ENCODE data around the gene KRT82. TPM values are rescaled to one million over a fixed set of nuclear protein-coding genes. Genes with fewer than 3 reads are reported as not detected.

KRT82 gene
- total RNA-seq, 1 donor from 2014 or later, result not detected

DNA sequence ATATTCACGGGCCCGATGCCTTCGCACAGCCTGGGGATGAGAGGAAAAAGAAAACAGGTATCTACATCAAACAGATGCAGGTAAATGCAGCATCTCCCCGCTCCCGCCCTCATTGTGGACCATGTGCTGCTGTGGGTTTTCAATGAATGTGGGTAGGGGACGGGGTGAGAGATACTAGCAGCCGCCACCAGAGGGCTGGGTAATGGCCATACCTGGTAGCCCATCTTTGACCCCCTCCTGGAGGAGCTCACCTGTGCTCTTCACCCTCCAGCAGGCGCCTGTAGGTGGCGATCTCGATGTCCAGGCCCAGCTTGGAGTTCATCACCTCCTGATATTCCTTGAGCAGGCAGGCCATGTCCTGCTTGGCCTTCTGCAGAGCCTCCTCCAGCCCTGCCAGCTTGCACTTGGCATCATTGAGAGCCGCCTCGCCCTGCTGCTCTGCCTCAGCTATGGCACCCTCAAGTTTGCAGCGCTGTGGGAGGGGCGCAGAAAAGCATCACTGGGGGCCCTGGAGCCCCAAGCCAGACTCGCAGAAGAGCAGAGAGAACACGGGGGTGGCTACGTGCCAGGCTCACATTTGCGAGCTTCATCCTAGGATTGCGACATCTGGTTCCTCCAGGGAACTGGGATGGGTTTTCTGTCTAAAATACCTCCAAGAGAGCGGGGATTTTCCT lies 10.2 kb downstream of the KRT82 start:
- DNase-seq (ENCODE audit: low read depth, low spot score), result no peak
- no peaks in the 10 kb centered on the region for H3K36me3 Mint-ChIP-seq (ENCODE audit: low read depth)
- H3K9me3 Mint-ChIP-seq, result no peaks in the 10 kb centered on the region
- H3K4me3 Mint-ChIP-seq, result no peak overlapping the region
- TF ChIP-seq, protein P1, sequence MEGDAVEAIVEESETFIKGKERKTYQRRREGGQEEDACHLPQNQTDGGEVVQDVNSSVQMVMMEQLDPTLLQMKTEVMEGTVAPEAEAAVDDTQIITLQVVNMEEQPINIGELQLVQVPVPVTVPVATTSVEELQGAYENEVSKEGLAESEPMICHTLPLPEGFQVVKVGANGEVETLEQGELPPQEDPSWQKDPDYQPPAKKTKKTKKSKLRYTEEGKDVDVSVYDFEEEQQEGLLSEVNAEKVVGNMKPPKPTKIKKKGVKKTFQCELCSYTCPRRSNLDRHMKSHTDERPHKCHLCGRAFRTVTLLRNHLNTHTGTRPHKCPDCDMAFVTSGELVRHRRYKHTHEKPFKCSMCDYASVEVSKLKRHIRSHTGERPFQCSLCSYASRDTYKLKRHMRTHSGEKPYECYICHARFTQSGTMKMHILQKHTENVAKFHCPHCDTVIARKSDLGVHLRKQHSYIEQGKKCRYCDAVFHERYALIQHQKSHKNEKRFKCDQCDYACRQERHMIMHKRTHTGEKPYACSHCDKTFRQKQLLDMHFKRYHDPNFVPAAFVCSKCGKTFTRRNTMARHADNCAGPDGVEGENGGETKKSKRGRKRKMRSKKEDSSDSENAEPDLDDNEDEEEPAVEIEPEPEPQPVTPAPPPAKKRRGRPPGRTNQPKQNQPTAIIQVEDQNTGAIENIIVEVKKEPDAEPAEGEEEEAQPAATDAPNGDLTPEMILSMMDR (conservative IDR thresholded peaks at IDR 0.05), result peak; percentile 51
- peaks cover 10% of the 10 kb centered on the region for H3K27me3 Mint-ChIP-seq (ENCODE audit: low read depth)
- no peak overlapping the region for H3K27ac Mint-ChIP-seq (ENCODE audit: unreplicated experiment)
- H3K4me1 Mint-ChIP-seq, result no peaks in the 10 kb centered on the region

DNA sequence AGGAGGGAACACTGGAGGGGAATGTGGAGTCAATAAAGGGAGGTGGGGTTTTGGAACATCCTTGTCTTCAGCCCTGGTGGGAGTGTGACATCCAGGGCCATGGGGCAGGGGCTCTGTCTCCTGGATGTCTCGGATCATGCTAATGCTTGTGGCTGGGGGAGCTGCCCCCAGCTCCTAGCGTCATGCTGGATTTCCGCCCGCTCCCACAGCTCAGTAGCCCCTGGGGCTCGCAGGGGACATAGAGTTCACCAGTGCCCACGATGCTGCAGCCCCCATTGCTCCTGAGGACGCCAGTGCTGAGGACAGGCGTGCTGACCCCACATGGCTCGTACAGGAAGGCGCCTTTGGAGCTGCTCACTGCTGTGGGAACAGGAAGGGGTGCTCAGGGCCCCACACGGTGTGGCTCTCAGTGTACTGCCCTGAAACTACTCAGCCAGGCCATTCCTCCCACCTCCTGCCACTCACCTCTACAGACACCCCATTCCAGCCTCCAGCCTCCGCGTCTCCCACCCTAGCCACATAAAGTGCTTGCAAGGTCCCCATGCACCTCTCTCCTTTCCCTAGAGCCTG lies 11.2 kb downstream of the KRT82 start:
- Mint-ChIP-seq H3K4me1 (no peaks in the 10 kb centered on the region), H3K27ac (ENCODE audit: unreplicated experiment) (no peak overlapping the region), H3K27me3 (ENCODE audit: low read depth) (peaks cover 10% of the 10 kb centered on the region), H3K9me3 (no peaks in the 10 kb centered on the region), H3K4me3 (no peak overlapping the region), H3K36me3 (ENCODE audit: low read depth) (no peaks in the 10 kb centered on the region)
- TF ChIP-seq, protein P1 (conservative IDR thresholded peaks at IDR 0.05), result no peak
- no peak for DNase-seq (ENCODE audit: low read depth, low spot score)

DNA sequence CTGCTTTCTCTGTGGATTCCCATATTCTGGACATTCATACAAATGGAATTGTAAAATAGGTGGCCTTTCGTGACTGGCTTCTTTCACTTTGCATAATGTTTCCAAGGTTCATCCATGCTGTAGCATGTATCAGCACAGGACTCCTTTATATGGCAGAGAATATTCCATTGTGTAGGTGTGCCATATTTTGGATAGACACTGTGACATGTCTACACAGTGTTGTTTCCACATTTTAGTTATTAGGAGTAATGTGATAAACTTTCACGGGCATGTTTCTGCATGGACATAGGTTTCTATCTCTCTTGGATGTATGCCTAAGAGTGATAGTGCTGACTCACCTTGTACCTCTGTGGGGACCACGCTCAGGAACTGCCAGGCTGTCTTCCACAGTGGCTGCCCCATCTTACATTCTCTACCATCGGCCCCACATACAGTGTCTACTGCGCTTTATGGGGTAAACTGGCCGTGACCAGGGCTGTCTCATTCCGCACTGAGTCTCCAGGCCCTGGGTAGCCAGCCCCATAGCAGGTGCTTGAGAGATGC lies 13.6 kb downstream of the KRT82 start:
- Mint-ChIP-seq H3K4me1 (no peaks in the 10 kb centered on the region), H3K4me3 (no peak overlapping the region), H3K36me3 (ENCODE audit: low read depth) (no peaks in the 10 kb centered on the region), H3K9me3 (no peaks in the 10 kb centered on the region), H3K27me3 (ENCODE audit: low read depth) (peaks cover 17% of the 10 kb centered on the region), H3K27ac (ENCODE audit: unreplicated experiment) (no peak overlapping the region)
- TF ChIP-seq, protein P1 (conservative IDR thresholded peaks at IDR 0.05), result no peak
- no peak for DNase-seq (ENCODE audit: low read depth, low spot score)

DNA sequence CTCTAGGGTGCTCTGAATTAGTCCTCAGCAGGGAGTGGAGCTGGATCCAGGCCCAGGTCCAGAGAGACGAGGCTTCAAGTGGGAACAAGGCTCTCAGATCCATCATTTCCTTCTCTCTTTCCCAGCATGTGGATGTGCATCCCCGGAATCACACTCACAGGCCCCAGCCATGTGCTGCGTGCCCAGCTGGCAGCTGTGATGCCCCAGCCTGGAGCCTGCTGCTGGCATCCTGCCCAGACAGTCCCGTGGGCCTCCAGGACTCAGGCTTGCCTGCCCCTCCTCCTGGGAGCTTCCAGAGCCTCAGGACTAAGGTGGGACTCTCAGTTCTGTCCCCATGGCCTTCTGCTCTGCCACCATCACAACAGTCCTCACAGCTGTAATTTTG lies 14.5 kb downstream of the KRT82 start:
- no peak for DNase-seq (ENCODE audit: low read depth, low spot score)
- Mint-ChIP-seq H3K27ac (ENCODE audit: unreplicated experiment) (no peak overlapping the region), H3K4me3 (no peak overlapping the region), H3K36me3 (ENCODE audit: low read depth) (no peaks in the 10 kb centered on the region), H3K9me3 (no peaks in the 10 kb centered on the region), H3K4me1 (no peaks in the 10 kb centered on the region), H3K27me3 (ENCODE audit: low read depth) (peaks cover 11% of the 10 kb centered on the region)
- TF ChIP-seq, protein P1 (conservative IDR thresholded peaks at IDR 0.05), result no peak

DNA sequence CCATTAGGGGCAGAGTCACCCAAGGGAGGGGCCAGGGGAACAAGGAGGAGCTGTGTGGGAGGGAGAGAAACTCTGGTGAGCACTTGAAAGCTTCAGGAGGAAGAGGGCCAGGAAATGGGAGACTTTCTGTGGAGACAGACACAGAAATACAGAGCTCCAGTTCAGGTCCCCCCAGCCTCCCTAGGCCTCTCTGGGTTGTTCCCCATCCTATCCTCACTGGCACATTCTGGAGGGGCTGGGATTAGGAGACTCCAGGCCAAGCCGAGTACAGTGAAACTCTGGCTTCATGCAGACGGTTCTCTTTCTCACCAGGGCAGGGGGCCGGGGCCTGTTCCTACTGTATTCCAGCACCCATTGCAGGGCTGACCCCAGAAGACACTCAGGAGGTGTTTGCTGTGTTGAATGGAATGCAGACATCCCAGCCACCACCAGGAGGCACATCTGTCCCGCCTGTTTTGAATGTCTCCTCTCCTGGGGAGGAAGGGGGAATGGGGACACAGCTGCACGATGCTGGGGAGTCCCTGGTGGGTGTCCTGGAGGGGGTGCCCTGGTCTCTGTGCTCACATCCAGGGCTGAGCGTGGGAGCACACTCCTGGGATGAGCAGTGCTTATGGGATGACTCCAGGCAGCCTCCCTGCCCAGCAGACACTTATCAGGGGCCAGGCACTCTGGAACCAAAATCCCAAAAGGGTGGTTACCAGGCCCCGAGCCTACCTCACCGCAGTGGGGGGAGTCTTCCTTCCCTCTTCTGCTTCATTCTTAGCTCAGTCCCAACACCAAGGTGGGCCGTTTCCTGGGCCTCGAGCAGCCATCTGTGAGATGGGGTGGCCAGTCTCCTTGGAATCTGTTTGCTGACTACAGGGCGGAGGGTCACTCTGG lies 15.2 kb downstream of the KRT82 start:
- H3K27ac Mint-ChIP-seq (ENCODE audit: unreplicated experiment), result no peak overlapping the region
- no peak overlapping the region for H3K4me3 Mint-ChIP-seq
- H3K27me3 Mint-ChIP-seq (ENCODE audit: low read depth), result peaks cover 14% of the 10 kb centered on the region
- TF ChIP-seq, protein P1 (conservative IDR thresholded peaks at IDR 0.05), result peak; percentile 66
- H3K4me1 Mint-ChIP-seq, result no peaks in the 10 kb centered on the region
- no peaks in the 10 kb centered on the region for H3K36me3 Mint-ChIP-seq (ENCODE audit: low read depth)
- no peaks in the 10 kb centered on the region for H3K9me3 Mint-ChIP-seq
- DNase-seq (ENCODE audit: low read depth, low spot score), result peak; percentile 23
